HG03521 (cell line): ENCODE data around the gene NT5C3A.

Experiments
- ATAC-seq: cut with Tn5 transposase; IDR thresholded peaks from one replicate; pipeline ENCODE4 v1.9.1; 2021; ENCODE audit warnings: mild to moderate bottlenecking, moderate library complexity; ENCODE audit not compliant: unreplicated experiment

The NT5C3A gene

GRCh38 chr7:33076737-33077136, 14.2 kb upstream of the NT5C3A start:
- ATAC-seq = no peak

- no peak for ATAC-seq
Measured at GRCh38 chr7:33075818-33076518, 13.4 kb upstream of the NT5C3A start.

- ATAC-seq = no peak
Measured at GRCh38 chr7:33073243-33073642, 10.7 kb upstream of the NT5C3A start.

- ATAC-seq = no peak
Measured at GRCh38 chr7:33072471-33072870, 9.9 kb upstream of the NT5C3A start.

GRCh38 chr7:33070831-33071230, 8.3 kb upstream of the NT5C3A start:
- no peak for ATAC-seq

- ATAC-seq = no peak
Measured at GRCh38 chr7:33070277-33070676, 7.7 kb upstream of the NT5C3A start.

- no peak for ATAC-seq
Measured at GRCh38 chr7:33067921-33068320, 5.3 kb upstream of the NT5C3A start.

GRCh38 chr7:33066771-33067170, 4.2 kb upstream of the NT5C3A start:
- no peak for ATAC-seq

- ATAC-seq = no peak
Measured at GRCh38 chr7:33065981-33066380, 3.4 kb upstream of the NT5C3A start.

GRCh38 chr7:33062782-33063443, 337 bp upstream of the NT5C3A start:
- ATAC-seq = peak; percentile 93

GRCh38 chr7:33061282-33061937, 1.2 kb downstream of the NT5C3A start:
- no peak for ATAC-seq

GRCh38 chr7:33059635-33060034, 2.9 kb downstream of the NT5C3A start:
- no peak for ATAC-seq

GRCh38 chr7:33055158-33055557, 7.4 kb downstream of the NT5C3A start:
- ATAC-seq = no peak

- no peak for ATAC-seq
Measured at GRCh38 chr7:33054261-33054964, 8.2 kb downstream of the NT5C3A start.

GRCh38 chr7:33053721-33054120, 8.9 kb downstream of the NT5C3A start:
- ATAC-seq = no peak

- ATAC-seq = peak; percentile 59
Measured at GRCh38 chr7:33050535-33051318, 11.8 kb downstream of the NT5C3A start.

GRCh38 chr7:33048704-33049103, 13.9 kb downstream of the NT5C3A start:
- no peak for ATAC-seq

GRCh38 chr7:33048257-33048656, 14.3 kb downstream of the NT5C3A start:
- no peak for ATAC-seq

GRCh38 chr7:33044986-33045385, 17.6 kb downstream of the NT5C3A start:
- no peak for ATAC-seq

- ATAC-seq = no peak
Measured at GRCh38 chr7:33044401-33044718, 18.2 kb downstream of the NT5C3A start.
